BE2C (cell line): Measurements from ENCODE around the gene HABP2.

Experiments used
- DNase-seq: peaks from one replicate; pipeline ENCODE4 v3.0.0-alpha.2; 2020
- H3K27me3 ChIP-seq: fragments of 250-450 bp; sonication (Bioruptor Pico); 2 replicates; pipeline ENCODE4 v1.5.1; 2020; ENCODE audit warnings: mild to moderate bottlenecking
- H3K36me3 ChIP-seq: fragments of 250-450 bp; sonication (Bioruptor Pico); 2 replicates; pipeline ENCODE4 v1.5.1; 2020; ENCODE audit warnings: mild to moderate bottlenecking
- H3K4me1 ChIP-seq: fragments of 250-450 bp; sonication (Bioruptor Pico); 2 replicates; pipeline ENCODE4 v1.5.1; 2020
- H3K4me3 ChIP-seq: 2 replicates; pipeline ENCODE4 v1.5.1; 2011; ENCODE audit warnings: low read depth, low read length
- H3K9me3 ChIP-seq: fragments of 250-450 bp; sonication (Bioruptor Pico); 2 replicates; pipeline ENCODE4 v1.5.1; 2020
- CTCF ChIP-seq: IDR thresholded peaks from 2 replicates; pipeline ENCODE4 v1.5.1; 2012; ENCODE audit warnings: mild to moderate bottlenecking, low read depth, low read length

Gene HABP2

GRCh38 chr10:113537672-113538071 lies 15.2 kb upstream of the HABP2 start:
- no peak for TF ChIP-seq CTCF
- no peak for DNase-seq
- H3K4me3 ChIP-seq: no peak overlapping the region
- peaks cover 10% of the 10 kb centered on the region; the same call in 1 of the 2 replicates for H3K4me1 ChIP-seq
- H3K27me3 ChIP-seq: no peaks in the 10 kb centered on the region
- H3K36me3 ChIP-seq: no peaks in the 10 kb centered on the region
- no peaks in the 10 kb centered on the region for H3K9me3 ChIP-seq

- TF ChIP-seq CTCF: no peak
- no peak for DNase-seq
- Histone ChIP-seq H3K9me3 (no peaks in the 10 kb centered on the region), H3K4me1 (peaks cover 10% of the 10 kb centered on the region; the same call in 1 of the 2 replicates), H3K4me3 (no peak overlapping the region), H3K36me3 (no peaks in the 10 kb centered on the region), H3K27me3 (no peaks in the 10 kb centered on the region)
Measured at GRCh38 chr10:113538151-113538550, 14.7 kb upstream of the HABP2 start.

GRCh38 chr10:113539789-113540188 lies 13.1 kb upstream of the HABP2 start:
- H3K27me3 ChIP-seq: no peaks in the 10 kb centered on the region
- H3K4me3 ChIP-seq: no peak overlapping the region
- no peaks in the 10 kb centered on the region for H3K9me3 ChIP-seq
- no peak for TF ChIP-seq CTCF
- peaks cover 10% of the 10 kb centered on the region; the same call in 1 of the 2 replicates for H3K4me1 ChIP-seq
- H3K36me3 ChIP-seq: no peaks in the 10 kb centered on the region
- DNase-seq: no peak

- TF ChIP-seq CTCF: no peak
- Histone ChIP-seq H3K27me3 (no peaks in the 10 kb centered on the region), H3K36me3 (no peaks in the 10 kb centered on the region), H3K4me3 (no peak overlapping the region), H3K4me1 (peaks cover 10% of the 10 kb centered on the region; the same call in 1 of the 2 replicates), H3K9me3 (no peaks in the 10 kb centered on the region)
- no peak for DNase-seq
Measured at GRCh38 chr10:113540845-113541548, 11.9 kb upstream of the HABP2 start.

GRCh38 chr10:113541549-113541927 lies 11.3 kb upstream of the HABP2 start:
- H3K36me3 ChIP-seq: no peaks in the 10 kb centered on the region
- DNase-seq: no peak
- H3K9me3 ChIP-seq: no peaks in the 10 kb centered on the region
- H3K4me3 ChIP-seq: no peak overlapping the region
- peaks cover 10% of the 10 kb centered on the region; the same call in 1 of the 2 replicates for H3K4me1 ChIP-seq
- H3K27me3 ChIP-seq: no peaks in the 10 kb centered on the region
- no peak for TF ChIP-seq CTCF
